Endodermal cell (in vitro differentiated cells): ENCODE data around the gene NUP42. TPM values are rescaled to one million over a fixed set of nuclear protein-coding genes. Genes with fewer than 3 reads are reported as not detected.

ENCODE experiments used
- DNase-seq: peaks from one replicate; pipeline ENCODE4 v3.0.0-alpha.2; 2017
- H3K27ac ChIP-seq: 2 replicates; pipeline ENCODE4 v1.5.1; 2013; ENCODE audit warnings: mild to moderate bottlenecking, low read depth, low read length, moderate library complexity
- H3K27me3 ChIP-seq: 2 replicates; pipeline ENCODE4 v1.6.1; 2013; ENCODE audit warnings: mild to moderate bottlenecking, low read length, moderate library complexity; ENCODE audit not compliant: insufficient read depth, control insufficient read depth, poor library complexity, severe bottlenecking
- H3K36me3 ChIP-seq: 2 replicates; pipeline ENCODE4 v1.7.0; 2013; ENCODE audit warnings: mild to moderate bottlenecking, low read length, moderate library complexity; ENCODE audit not compliant: control insufficient read depth, insufficient read depth
- H3K4me1 ChIP-seq: one replicate; pipeline ENCODE4 v1.7.0; 2013; ENCODE audit warnings: low read length; ENCODE audit not compliant: control insufficient read depth, insufficient read depth
- H3K4me3 ChIP-seq: 2 replicates; pipeline ENCODE4 v1.5.1; 2013; ENCODE audit warnings: mild to moderate bottlenecking, low read length, moderate library complexity
- H3K9ac ChIP-seq: 2 replicates; pipeline ENCODE4 v1.6.1; 2013; ENCODE audit warnings: mild to moderate bottlenecking, low read length, moderate library complexity; ENCODE audit not compliant: poor library complexity, severe bottlenecking; ENCODE audit errors: extremely low read depth
- H3K9me3 ChIP-seq: 2 replicates; pipeline ENCODE4 v1.6.1; 2013; ENCODE audit warnings: mild to moderate bottlenecking, low read length, moderate library complexity; ENCODE audit not compliant: control insufficient read depth
- H3K27ac Mint-ChIP-seq: 2 replicates; pipeline ENCODE4 v1.8.0; 2020; ENCODE audit warnings: mixed read lengths
- H3K27me3 Mint-ChIP-seq: 2 replicates; pipeline ENCODE4 v1.8.0; 2021; ENCODE audit warnings: mild to moderate bottlenecking, mixed read lengths; ENCODE audit not compliant: insufficient read depth
- H3K36me3 Mint-ChIP-seq: 2 replicates; pipeline ENCODE4 v1.8.0; 2020; ENCODE audit warnings: low read depth, mixed read lengths
- H3K4me1 Mint-ChIP-seq: 2 replicates; pipeline ENCODE4 v1.8.0; 2020; ENCODE audit warnings: mixed read lengths
- H3K4me3 Mint-ChIP-seq: 2 replicates; pipeline ENCODE4 v1.8.0; 2020; ENCODE audit warnings: mild to moderate bottlenecking, moderate library complexity, mixed read lengths
- H3K9me3 Mint-ChIP-seq: 2 replicates; pipeline ENCODE4 v1.8.0; 2020; ENCODE audit warnings: mild to moderate bottlenecking, mixed read lengths
- whole genome bisulfite sequencing, 2 experiments: methylation state at CpG; one replicate each; pipeline versions ENCODE4 v1.1.5 to v1.1.7; 2013; ENCODE audit warnings: missing lambda C conversion rate in 2 of 2, mixed read lengths in 1 of 2; ENCODE audit not compliant: insufficient coverage in 1 of 2, insufficient read length in 1 of 2; 5-methylcytosine and 5-hydroxymethylcytosine counted together
- total RNA-seq, 2 donors: library from RNA; stranded (reverse); fragmentation: NEBNext Ultra II Directional in 1 of 2; extraction: Animal tissue kit (Norgen Biotek cat#: 25700) in 1 of 2; gene quantifications; 2 replicates in 1 of 2; 3 replicates in 1 of 2; pipeline ENCODE4 v1.2.1, GENCODE V29; 2021
- TF ChIP-seq, protein P1 (sequence below): fragments of 200-600 bp; sonication (generic); conservative IDR thresholded peaks from 2 replicates; pipeline ENCODE4 v1.5.0; 2021; ENCODE audit warnings: antibody characterized with exemption, mild to moderate bottlenecking

The NUP42 gene
- total RNA-seq, 2 donors from 2014 or later = 26.3 to 31.3 TPM

- 94 to 95% methylated on average over 2 to 3 of the region's 3 CpGs for WGBS, 2 experiments
- H3K9me3 ChIP-seq = peaks cover 6% of the 10 kb centered on the region
- no peak overlapping the region for H3K27ac Mint-ChIP-seq
- H3K36me3 ChIP-seq = no peaks in the 10 kb centered on the region
- no peak for DNase-seq
- TF ChIP-seq, protein P1, sequence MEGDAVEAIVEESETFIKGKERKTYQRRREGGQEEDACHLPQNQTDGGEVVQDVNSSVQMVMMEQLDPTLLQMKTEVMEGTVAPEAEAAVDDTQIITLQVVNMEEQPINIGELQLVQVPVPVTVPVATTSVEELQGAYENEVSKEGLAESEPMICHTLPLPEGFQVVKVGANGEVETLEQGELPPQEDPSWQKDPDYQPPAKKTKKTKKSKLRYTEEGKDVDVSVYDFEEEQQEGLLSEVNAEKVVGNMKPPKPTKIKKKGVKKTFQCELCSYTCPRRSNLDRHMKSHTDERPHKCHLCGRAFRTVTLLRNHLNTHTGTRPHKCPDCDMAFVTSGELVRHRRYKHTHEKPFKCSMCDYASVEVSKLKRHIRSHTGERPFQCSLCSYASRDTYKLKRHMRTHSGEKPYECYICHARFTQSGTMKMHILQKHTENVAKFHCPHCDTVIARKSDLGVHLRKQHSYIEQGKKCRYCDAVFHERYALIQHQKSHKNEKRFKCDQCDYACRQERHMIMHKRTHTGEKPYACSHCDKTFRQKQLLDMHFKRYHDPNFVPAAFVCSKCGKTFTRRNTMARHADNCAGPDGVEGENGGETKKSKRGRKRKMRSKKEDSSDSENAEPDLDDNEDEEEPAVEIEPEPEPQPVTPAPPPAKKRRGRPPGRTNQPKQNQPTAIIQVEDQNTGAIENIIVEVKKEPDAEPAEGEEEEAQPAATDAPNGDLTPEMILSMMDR = no peak
- H3K9me3 Mint-ChIP-seq = peaks cover 3% of the 10 kb centered on the region
- H3K27me3 Mint-ChIP-seq = no peaks in the 10 kb centered on the region
- H3K9ac ChIP-seq = no peak overlapping the region
- no peaks in the 10 kb centered on the region for H3K36me3 Mint-ChIP-seq
- no peaks in the 10 kb centered on the region for H3K27me3 ChIP-seq
- H3K4me3 ChIP-seq = no peak overlapping the region
- H3K27ac ChIP-seq = no peak overlapping the region
- H3K4me1 Mint-ChIP-seq = peaks cover 9% of the 10 kb centered on the region
- H3K4me1 ChIP-seq = no peaks in the 10 kb centered on the region
- H3K4me3 Mint-ChIP-seq = no peak overlapping the region
Observed at GRCh38 chr7:23232966-23233365, 51.1 kb downstream of the NUP42 start.

GRCh38 chr7:23234569-23235296, 52.9 kb downstream of the NUP42 start:
- WGBS, 2 experiments = 90 to 92% methylated on average over 7 to 9 of the region's 9 CpGs
- H3K36me3 Mint-ChIP-seq = no peaks in the 10 kb centered on the region

DNA sequence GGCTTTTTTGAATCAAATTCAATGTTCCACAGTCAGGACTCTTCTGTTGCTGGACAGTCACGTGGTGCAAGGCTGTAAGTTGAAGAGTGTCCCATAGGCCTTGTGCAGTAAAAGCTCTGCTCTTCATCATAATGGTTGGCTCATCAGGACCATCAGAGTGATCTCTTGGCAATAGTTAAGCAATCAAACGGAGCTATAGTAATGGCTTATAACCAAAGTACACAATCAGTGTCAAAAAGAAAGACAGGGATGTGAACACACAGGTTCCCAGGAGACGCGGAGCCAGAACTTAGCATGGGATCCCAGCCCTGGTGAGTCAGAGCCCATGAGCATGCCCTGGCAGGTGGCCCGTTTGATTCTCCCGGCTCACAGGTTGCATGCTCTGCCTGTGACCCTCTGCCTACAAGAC, 54.0 kb downstream of the NUP42 start:
- Histone ChIP-seq H3K27ac (no peak overlapping the region), H3K9me3 (no peaks in the 10 kb centered on the region), H3K27me3 (no peaks in the 10 kb centered on the region), H3K36me3 (no peaks in the 10 kb centered on the region), H3K4me3 (no peak overlapping the region), H3K9ac (no peak overlapping the region), H3K4me1 (no peaks in the 10 kb centered on the region)
- 94 to 96% methylated on average over 4 to 6 of the region's 6 CpGs for WGBS, 2 experiments
- no peak overlapping the region for H3K27ac Mint-ChIP-seq
- no peaks in the 10 kb centered on the region for H3K27me3 Mint-ChIP-seq
- H3K4me3 Mint-ChIP-seq = no peak overlapping the region
- no peaks in the 10 kb centered on the region for H3K36me3 Mint-ChIP-seq
- H3K4me1 Mint-ChIP-seq = peaks cover 9% of the 10 kb centered on the region
- H3K9me3 Mint-ChIP-seq = no peaks in the 10 kb centered on the region
- no peak for DNase-seq
- TF ChIP-seq, protein P1 = no peak

More at GRCh38 chr7:23234569-23235296, 52.9 kb downstream of the NUP42 start:
- Histone ChIP-seq H3K4me3 (no peak overlapping the region), H3K4me1 (no peaks in the 10 kb centered on the region), H3K27ac (no peak overlapping the region), H3K27me3 (no peaks in the 10 kb centered on the region), H3K36me3 (no peaks in the 10 kb centered on the region), H3K9ac (no peak overlapping the region), H3K9me3 (no peaks in the 10 kb centered on the region)
- no peaks in the 10 kb centered on the region for H3K27me3 Mint-ChIP-seq
- H3K4me3 Mint-ChIP-seq = no peak overlapping the region
- H3K4me1 Mint-ChIP-seq = peaks cover 9% of the 10 kb centered on the region
- TF ChIP-seq, protein P1 = no peak
- DNase-seq = no peak
- H3K9me3 Mint-ChIP-seq = no peaks in the 10 kb centered on the region
- H3K27ac Mint-ChIP-seq = no peak overlapping the region
